DND-41 (cell line): ENCODE data around the gene CACNA2D3.

Experiments used
- ATAC-seq: fragments of 200-7000 bp; cut with Tn5 transposase; 3 replicates; pipeline ENCODE4 v1.9.1; 2021; ENCODE audit warnings: low read depth; ENCODE audit not compliant: insufficient read depth
- DNase-seq: peaks from one replicate; pipeline ENCODE4 v3.0.0-alpha.2; 2020
- H2AFZ ChIP-seq: 2 replicates; pipeline ENCODE4 v1.6.0; 2012; ENCODE audit warnings: low read depth, low read length
- H3K27ac ChIP-seq: 2 replicates; pipeline ENCODE4 v1.5.1; 2012; ENCODE audit warnings: low read length, inconsistent platforms
- H3K27me3 ChIP-seq: fragments of 200-600 bp; sonication (generic); 2 replicates; pipeline ENCODE4 v1.6.0; 2012; ENCODE audit warnings: low read length, mild to moderate bottlenecking, inconsistent platforms; ENCODE audit not compliant: insufficient read depth, poor library complexity
- H3K36me3 ChIP-seq: 2 replicates; pipeline ENCODE4 v1.5.1; 2012; ENCODE audit warnings: low read length, inconsistent platforms; ENCODE audit not compliant: insufficient read depth
- H3K4me1 ChIP-seq: 2 replicates; pipeline ENCODE4 v1.5.1; 2012; ENCODE audit warnings: mild to moderate bottlenecking, low read length; ENCODE audit not compliant: insufficient read depth
- H3K4me2 ChIP-seq: 2 replicates; pipeline ENCODE4 v1.6.0; 2012; ENCODE audit warnings: mild to moderate bottlenecking, moderate library complexity, low read length, inconsistent platforms; ENCODE audit not compliant: insufficient read depth
- H3K4me3 ChIP-seq, 2 experiments: fragments of 200-600 bp in 1 of 2; shearing (Covaris generic) in 1 of 2; 2 replicates each; pipeline ENCODE4 v1.5.1; 2012 to 2016; ENCODE audit warnings: inconsistent platforms in 2 of 2, low read length in 2 of 2, mild to moderate bottlenecking in 2 of 2, low read depth in 1 of 2, moderate library complexity in 1 of 2
- H3K79me2 ChIP-seq: 2 replicates; pipeline ENCODE4 v1.6.0; 2012; ENCODE audit warnings: low read length, inconsistent platforms; ENCODE audit not compliant: insufficient read depth
- H3K9ac ChIP-seq: 2 replicates; pipeline ENCODE4 v1.6.0; 2012; ENCODE audit warnings: low read depth, mild to moderate bottlenecking, inconsistent platforms, low read length, moderate library complexity
- H3K9me3 ChIP-seq: 2 replicates; pipeline ENCODE4 v1.5.1; 2012; ENCODE audit warnings: low read length, moderate library complexity, mild to moderate bottlenecking, inconsistent platforms; ENCODE audit not compliant: insufficient read depth, severe bottlenecking
- H4K20me1 ChIP-seq: 2 replicates; pipeline ENCODE4 v1.6.0; 2012; ENCODE audit warnings: low read length; ENCODE audit not compliant: insufficient read depth
- EZH2 ChIP-seq: IDR thresholded peaks from 3 replicates; pipeline ENCODE4 v1.6.1; 2012; ENCODE audit warnings: borderline replicate concordance, low read depth, mild to moderate bottlenecking, moderate library complexity, low read length, inconsistent platforms; ENCODE audit not compliant: severe bottlenecking
- TF ChIP-seq, protein P1 (sequence below): IDR thresholded peaks from 2 replicates; pipeline ENCODE4 v1.5.1; 2012; ENCODE audit warnings: borderline replicate concordance, low read length, moderate library complexity, mild to moderate bottlenecking; ENCODE audit not compliant: poor library complexity, severe bottlenecking; ENCODE audit errors: extremely low read depth

Gene CACNA2D3

DNA sequence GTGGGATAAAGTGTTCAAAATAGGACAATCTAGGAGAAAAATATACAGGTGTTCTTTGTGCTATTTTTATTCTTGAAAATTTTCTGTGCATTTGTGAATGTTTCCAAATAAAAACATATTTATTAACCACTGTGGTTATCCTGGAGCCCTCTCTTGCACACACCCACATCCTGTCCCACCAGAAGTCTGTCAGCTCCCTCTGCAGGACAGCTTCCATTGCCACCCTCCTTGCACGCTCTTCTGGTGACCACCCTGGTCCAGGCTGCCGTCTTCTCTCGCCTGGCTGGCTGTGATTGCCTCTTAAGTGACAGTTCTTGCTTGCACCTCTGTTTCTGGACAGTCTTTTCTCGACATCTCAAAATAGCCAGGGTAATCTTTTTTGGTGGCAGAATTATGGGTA is 411.5 kb downstream of the CACNA2D3 start:
- TF ChIP-seq EZH2, result no peak
- TF ChIP-seq, protein P1, sequence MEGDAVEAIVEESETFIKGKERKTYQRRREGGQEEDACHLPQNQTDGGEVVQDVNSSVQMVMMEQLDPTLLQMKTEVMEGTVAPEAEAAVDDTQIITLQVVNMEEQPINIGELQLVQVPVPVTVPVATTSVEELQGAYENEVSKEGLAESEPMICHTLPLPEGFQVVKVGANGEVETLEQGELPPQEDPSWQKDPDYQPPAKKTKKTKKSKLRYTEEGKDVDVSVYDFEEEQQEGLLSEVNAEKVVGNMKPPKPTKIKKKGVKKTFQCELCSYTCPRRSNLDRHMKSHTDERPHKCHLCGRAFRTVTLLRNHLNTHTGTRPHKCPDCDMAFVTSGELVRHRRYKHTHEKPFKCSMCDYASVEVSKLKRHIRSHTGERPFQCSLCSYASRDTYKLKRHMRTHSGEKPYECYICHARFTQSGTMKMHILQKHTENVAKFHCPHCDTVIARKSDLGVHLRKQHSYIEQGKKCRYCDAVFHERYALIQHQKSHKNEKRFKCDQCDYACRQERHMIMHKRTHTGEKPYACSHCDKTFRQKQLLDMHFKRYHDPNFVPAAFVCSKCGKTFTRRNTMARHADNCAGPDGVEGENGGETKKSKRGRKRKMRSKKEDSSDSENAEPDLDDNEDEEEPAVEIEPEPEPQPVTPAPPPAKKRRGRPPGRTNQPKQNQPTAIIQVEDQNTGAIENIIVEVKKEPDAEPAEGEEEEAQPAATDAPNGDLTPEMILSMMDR, result peak; percentile 39

DNA sequence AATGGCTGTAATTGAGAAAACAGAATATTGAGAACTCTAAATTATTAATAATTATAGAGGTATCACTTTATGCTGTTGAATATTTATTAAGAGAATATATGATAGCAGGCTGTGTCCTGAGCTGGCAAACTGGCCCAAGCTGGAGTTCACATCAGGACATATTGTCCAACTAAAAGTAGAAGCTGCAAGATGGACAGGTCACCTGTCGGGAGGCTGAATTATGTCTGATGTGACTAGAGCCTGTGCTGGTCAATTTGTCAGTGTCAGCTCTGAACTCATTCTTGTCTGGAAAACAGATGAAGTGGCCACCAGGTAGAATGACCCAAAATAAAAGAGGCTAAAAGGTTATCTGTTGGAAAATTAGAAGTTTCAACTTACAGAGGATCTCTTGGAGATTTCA is 413.3 kb downstream of the CACNA2D3 start:
- Histone ChIP-seq H3K27me3 (no peaks in the 10 kb centered on the region), H4K20me1 (no peaks in the 10 kb centered on the region; the same call in 1 of the 2 replicates), H3K4me3 (no peak overlapping the region), H2AFZ (no peak overlapping the region), H3K36me3 (no peaks in the 10 kb centered on the region), H3K4me1 (no peaks in the 10 kb centered on the region), H3K79me2 (no peaks in the 10 kb centered on the region), H3K9me3 (no peaks in the 10 kb centered on the region), H3K4me2 (no peak overlapping the region), H3K27ac (no peak overlapping the region), H3K9ac (no peak overlapping the region)
- TF ChIP-seq, protein P1, result no peak
- TF ChIP-seq EZH2, result no peak
- DNase-seq (no peak), ATAC-seq (no peak)

More for the DNA sequence above, 411.5 kb downstream of the CACNA2D3 start:
- Histone ChIP-seq H2AFZ (no peak overlapping the region), H3K9ac (no peak overlapping the region), H3K4me3 (no peak overlapping the region), H3K27me3 (no peaks in the 10 kb centered on the region), H4K20me1 (no peaks in the 10 kb centered on the region; the same call in 1 of the 2 replicates), H3K4me1 (no peaks in the 10 kb centered on the region), H3K9me3 (no peaks in the 10 kb centered on the region), H3K27ac (no peak overlapping the region), H3K4me2 (no peak overlapping the region), H3K36me3 (no peaks in the 10 kb centered on the region), H3K79me2 (no peaks in the 10 kb centered on the region)
- no peak for ATAC-seq
- peak; percentile 7 for DNase-seq

DNA sequence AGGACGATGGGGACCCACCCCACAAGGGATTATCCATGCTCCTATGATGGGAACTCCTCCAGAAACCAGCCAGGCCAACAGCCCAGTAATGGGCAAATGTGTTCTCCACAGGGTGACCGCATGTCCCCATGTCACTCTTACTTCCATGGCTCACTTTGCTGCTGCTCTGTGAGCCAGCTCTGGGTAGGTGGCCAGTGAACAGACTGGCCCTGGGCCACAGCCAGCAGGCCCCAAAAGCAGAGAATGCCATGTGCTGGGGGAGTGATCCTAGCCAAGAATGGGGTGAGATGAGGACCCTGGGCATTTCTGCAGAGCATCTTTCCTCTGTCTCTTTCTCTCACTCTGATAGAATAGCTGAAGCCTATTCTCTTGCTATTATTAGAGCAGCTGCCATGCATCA is 414.1 kb downstream of the CACNA2D3 start:
- H2AFZ ChIP-seq, result no peak overlapping the region
- no peaks in the 10 kb centered on the region; the same call in 1 of the 2 replicates for H4K20me1 ChIP-seq
- H3K27ac ChIP-seq, result no peak overlapping the region
- no peak overlapping the region for H3K4me3 ChIP-seq
- no peak overlapping the region for H3K9ac ChIP-seq
- no peak for TF ChIP-seq EZH2
- TF ChIP-seq, protein P1, result no peak
- H3K27me3 ChIP-seq, result no peaks in the 10 kb centered on the region
- H3K4me2 ChIP-seq, result no peak overlapping the region
- DNase-seq (no peak), ATAC-seq (no peak)
- no peaks in the 10 kb centered on the region for H3K79me2 ChIP-seq
- H3K4me1 ChIP-seq, result no peaks in the 10 kb centered on the region
- no peaks in the 10 kb centered on the region for H3K36me3 ChIP-seq
- no peaks in the 10 kb centered on the region for H3K9me3 ChIP-seq

DNA sequence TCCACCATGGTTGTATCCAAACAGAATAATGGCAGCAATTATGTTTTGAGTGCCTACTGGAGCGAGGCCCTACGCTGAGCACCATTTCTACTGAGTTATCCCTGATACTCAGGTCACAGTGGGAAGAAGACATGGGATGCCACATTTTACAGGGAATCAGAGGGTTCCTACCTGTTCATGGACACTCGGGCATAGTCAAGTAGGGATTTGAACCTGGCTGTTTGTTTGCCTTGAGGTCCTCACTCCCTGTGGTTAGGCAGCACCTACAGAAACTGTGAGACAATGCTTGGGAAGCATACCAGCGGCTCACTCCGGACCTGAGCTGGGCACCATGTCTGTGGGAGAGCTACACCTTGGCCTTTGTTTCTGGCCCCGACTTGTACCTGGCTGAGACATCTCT is 415.2 kb downstream of the CACNA2D3 start:
- H3K4me2 ChIP-seq, result no peak overlapping the region
- ATAC-seq (no peak), DNase-seq (no peak)
- H3K9ac ChIP-seq, result no peak overlapping the region
- H3K9me3 ChIP-seq, result no peaks in the 10 kb centered on the region
- H3K4me3 ChIP-seq, result no peak overlapping the region
- no peaks in the 10 kb centered on the region for H3K79me2 ChIP-seq
- H3K27ac ChIP-seq, result no peak overlapping the region
- no peak for TF ChIP-seq EZH2
- no peaks in the 10 kb centered on the region for H3K4me1 ChIP-seq
- no peaks in the 10 kb centered on the region for H3K27me3 ChIP-seq
- H3K36me3 ChIP-seq, result no peaks in the 10 kb centered on the region
- H2AFZ ChIP-seq, result no peak overlapping the region
- no peaks in the 10 kb centered on the region; the same call in 1 of the 2 replicates for H4K20me1 ChIP-seq
